OCI-LY1 (cell line): Measurements from ENCODE around the gene EIF4E1B.

Experiments
- H2AFZ ChIP-seq: fragments of 200-600 bp; sonication (generic), shearing (Covaris generic); 2 replicates; pipeline ENCODE4 v1.6.0; 2014; ENCODE audit warnings: antibody characterized with exemption, mild to moderate bottlenecking, low read length
- H3F3A ChIP-seq: fragments of 200-600 bp; sonication (generic), shearing (Covaris generic); 2 replicates; pipeline ENCODE4 v1.6.0; 2014; ENCODE audit warnings: mild to moderate bottlenecking, antibody characterized with exemption, low read length, moderate library complexity; ENCODE audit not compliant: insufficient read depth
- H3K27ac ChIP-seq: fragments of 200-600 bp; sonication (generic); 2 replicates; pipeline ENCODE4 v1.5.1; 2014; ENCODE audit warnings: low read length, mixed run types, mild to moderate bottlenecking, low read depth; ENCODE audit not compliant: poor library complexity, severe bottlenecking
- H3K27me3 ChIP-seq: fragments of 200-600 bp; sonication (generic); 2 replicates; pipeline ENCODE4 v1.6.0; 2014; ENCODE audit warnings: antibody characterized with exemption, mild to moderate bottlenecking, low read length, moderate library complexity; ENCODE audit not compliant: insufficient read depth
- H3K36me3 ChIP-seq: fragments of 200-600 bp; sonication (generic); 2 replicates; pipeline ENCODE4 v1.6.1; 2014; ENCODE audit warnings: mild to moderate bottlenecking, antibody characterized with exemption, low read length, moderate library complexity, mixed read lengths; ENCODE audit not compliant: insufficient read depth
- H3K4me1 ChIP-seq: fragments of 200-600 bp; sonication (generic); 2 replicates; pipeline ENCODE4 v1.5.1; 2014; ENCODE audit warnings: mild to moderate bottlenecking, low read length, moderate library complexity; ENCODE audit not compliant: insufficient read depth, severe bottlenecking
- H3K4me2 ChIP-seq: fragments of 200-600 bp; sonication (generic), shearing (Covaris generic); 2 replicates; pipeline ENCODE4 v1.6.1; 2014; ENCODE audit warnings: low read length
- H3K4me3 ChIP-seq: fragments of 200-600 bp; sonication (generic); 2 replicates; pipeline ENCODE4 v1.5.1; 2014; ENCODE audit warnings: low read length, low read depth, mild to moderate bottlenecking, mixed read lengths; ENCODE audit not compliant: poor library complexity, severe bottlenecking
- H3K79me2 ChIP-seq: fragments of 200-600 bp; shearing (Covaris generic); 2 replicates; pipeline ENCODE4 v1.6.1; 2016; ENCODE audit warnings: mixed run types, low read length, mixed read lengths; ENCODE audit not compliant: insufficient read depth
- H3K9ac ChIP-seq: fragments of 200-600 bp; sonication (generic), shearing (Covaris generic); 2 replicates; pipeline ENCODE4 v1.6.1; 2014; ENCODE audit warnings: mild to moderate bottlenecking, low read length, mixed read lengths
- H3K9me2 ChIP-seq: fragments of 200-600 bp; sonication (generic), shearing (Covaris generic); 2 replicates; pipeline ENCODE4 v1.6.1; 2014; ENCODE audit warnings: low read depth, mild to moderate bottlenecking, low read length, mixed read lengths
- H3K9me3 ChIP-seq: fragments of 200-600 bp; shearing (Covaris generic); 2 replicates; pipeline ENCODE4 v1.6.1; 2014; ENCODE audit warnings: low read length, mixed read lengths
- H4K20me1 ChIP-seq: fragments of 200-600 bp; sonication (generic), shearing (Covaris generic); 2 replicates; pipeline ENCODE4 v1.6.0; 2016; ENCODE audit warnings: mild to moderate bottlenecking, low read length; ENCODE audit not compliant: insufficient read depth
- EZH2 ChIP-seq: fragments of 200-600 bp; sonication (generic), shearing (Covaris generic); IDR thresholded peaks from 2 replicates; pipeline ENCODE4 v1.8.0; 2017; ENCODE audit warnings: borderline replicate concordance, mixed run types, mild to moderate bottlenecking, antibody characterized with exemption, low read length, moderate library complexity, mixed read lengths
- TF ChIP-seq, protein P1 (sequence below): fragments of 200-600 bp; sonication (generic), shearing (Covaris generic); IDR thresholded peaks from 2 replicates; pipeline ENCODE4 v1.5.1; 2017; ENCODE audit warnings: mild to moderate bottlenecking, antibody characterized with exemption, low read length, moderate library complexity, mixed read lengths

The EIF4E1B gene

DNA sequence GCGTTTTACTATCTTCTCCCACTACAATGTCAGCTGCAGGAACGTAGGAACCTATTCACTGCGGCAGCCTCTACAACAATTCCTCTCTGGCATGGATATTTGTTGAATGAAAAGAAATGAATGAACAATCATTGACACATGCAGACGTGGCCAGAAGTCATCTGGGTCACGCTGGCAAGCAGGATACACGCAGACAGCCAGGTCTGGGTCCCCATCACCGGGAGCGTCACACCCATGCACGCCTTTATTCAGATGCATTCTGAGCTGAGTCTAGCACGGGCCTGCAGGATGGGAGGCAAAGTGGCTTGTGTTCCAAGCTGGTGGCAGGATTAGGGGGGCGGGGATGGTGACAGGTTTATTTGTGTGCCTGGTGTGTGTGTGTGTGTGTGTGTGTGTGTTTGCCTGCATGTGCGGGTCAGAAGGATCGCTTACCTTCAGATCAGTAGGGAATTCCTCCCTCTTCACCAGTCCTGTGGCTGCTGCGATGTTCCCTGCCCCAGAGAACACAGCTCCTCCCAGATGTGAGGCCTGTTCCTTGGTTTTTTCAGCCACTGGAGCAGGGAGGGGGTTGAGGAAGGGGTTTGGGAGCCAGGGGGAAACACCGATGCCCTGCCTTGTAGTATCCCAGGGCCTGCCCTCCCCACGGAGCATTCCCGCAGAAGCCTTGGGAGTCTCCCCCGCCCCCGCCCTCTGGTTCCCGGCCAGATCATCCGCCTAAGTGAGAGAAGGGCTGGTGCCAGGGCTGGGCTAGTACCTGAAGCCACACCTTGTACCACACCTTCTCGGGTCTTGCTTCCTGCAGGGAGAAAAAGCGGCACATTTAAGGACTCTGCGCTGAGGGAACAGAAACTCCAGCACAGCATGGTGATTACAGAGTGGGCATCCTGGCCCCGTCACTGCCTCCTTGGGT is 4.3 kb upstream of the EIF4E1B start:
- H3K4me2 ChIP-seq, result no peak overlapping the region
- H3K4me3 ChIP-seq, result no peak overlapping the region
- H3K9me2 ChIP-seq, result no peaks in the 10 kb centered on the region
- no peaks in the 10 kb centered on the region for H3F3A ChIP-seq
- peaks cover 4% of the 10 kb centered on the region; the same call in 1 of the 2 replicates for H3K27me3 ChIP-seq
- H3K36me3 ChIP-seq, result no peaks in the 10 kb centered on the region
- H2AFZ ChIP-seq, result no peak overlapping the region
- H3K9ac ChIP-seq, result no peak overlapping the region
- no peaks in the 10 kb centered on the region for H3K79me2 ChIP-seq
- peaks cover 17% of the 10 kb centered on the region for H3K4me1 ChIP-seq
- no peak for TF ChIP-seq EZH2
- TF ChIP-seq, protein P1, sequence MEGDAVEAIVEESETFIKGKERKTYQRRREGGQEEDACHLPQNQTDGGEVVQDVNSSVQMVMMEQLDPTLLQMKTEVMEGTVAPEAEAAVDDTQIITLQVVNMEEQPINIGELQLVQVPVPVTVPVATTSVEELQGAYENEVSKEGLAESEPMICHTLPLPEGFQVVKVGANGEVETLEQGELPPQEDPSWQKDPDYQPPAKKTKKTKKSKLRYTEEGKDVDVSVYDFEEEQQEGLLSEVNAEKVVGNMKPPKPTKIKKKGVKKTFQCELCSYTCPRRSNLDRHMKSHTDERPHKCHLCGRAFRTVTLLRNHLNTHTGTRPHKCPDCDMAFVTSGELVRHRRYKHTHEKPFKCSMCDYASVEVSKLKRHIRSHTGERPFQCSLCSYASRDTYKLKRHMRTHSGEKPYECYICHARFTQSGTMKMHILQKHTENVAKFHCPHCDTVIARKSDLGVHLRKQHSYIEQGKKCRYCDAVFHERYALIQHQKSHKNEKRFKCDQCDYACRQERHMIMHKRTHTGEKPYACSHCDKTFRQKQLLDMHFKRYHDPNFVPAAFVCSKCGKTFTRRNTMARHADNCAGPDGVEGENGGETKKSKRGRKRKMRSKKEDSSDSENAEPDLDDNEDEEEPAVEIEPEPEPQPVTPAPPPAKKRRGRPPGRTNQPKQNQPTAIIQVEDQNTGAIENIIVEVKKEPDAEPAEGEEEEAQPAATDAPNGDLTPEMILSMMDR, result no peak
- H3K27ac ChIP-seq, result no peak overlapping the region
- H3K9me3 ChIP-seq, result no peaks in the 10 kb centered on the region
- no peaks in the 10 kb centered on the region for H4K20me1 ChIP-seq

DNA sequence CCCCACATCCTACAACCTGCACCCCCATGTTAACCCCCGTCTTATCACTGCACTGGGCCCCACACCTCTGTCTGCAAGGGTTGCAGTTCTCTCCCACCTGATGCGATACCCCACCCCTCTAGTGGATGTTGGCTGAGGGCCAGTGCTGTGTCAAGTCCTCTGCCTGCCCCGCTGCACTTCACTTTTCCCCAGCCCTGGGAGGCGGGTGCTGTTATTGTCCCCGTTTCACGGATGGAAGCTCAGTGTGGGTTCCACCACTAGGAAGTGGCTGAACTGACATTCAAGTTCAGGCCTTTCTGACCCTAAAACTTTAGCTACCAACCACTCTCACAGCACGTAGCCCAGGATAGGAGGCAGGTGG is 3.6 kb upstream of the EIF4E1B start:
- TF ChIP-seq EZH2, result no peak
- TF ChIP-seq, protein P1, result no peak
- Histone ChIP-seq H3K9me2 (no peaks in the 10 kb centered on the region), H3K9ac (no peak overlapping the region), H3K36me3 (no peaks in the 10 kb centered on the region), H3K27me3 (peaks cover 4% of the 10 kb centered on the region; the same call in 1 of the 2 replicates), H3K79me2 (no peaks in the 10 kb centered on the region), H3F3A (no peaks in the 10 kb centered on the region), H2AFZ (no peak overlapping the region), H3K4me3 (no peak overlapping the region), H3K9me3 (no peaks in the 10 kb centered on the region), H4K20me1 (no peaks in the 10 kb centered on the region), H3K4me1 (peaks cover 19% of the 10 kb centered on the region), H3K27ac (no peak overlapping the region), H3K4me2 (no peak overlapping the region)

DNA sequence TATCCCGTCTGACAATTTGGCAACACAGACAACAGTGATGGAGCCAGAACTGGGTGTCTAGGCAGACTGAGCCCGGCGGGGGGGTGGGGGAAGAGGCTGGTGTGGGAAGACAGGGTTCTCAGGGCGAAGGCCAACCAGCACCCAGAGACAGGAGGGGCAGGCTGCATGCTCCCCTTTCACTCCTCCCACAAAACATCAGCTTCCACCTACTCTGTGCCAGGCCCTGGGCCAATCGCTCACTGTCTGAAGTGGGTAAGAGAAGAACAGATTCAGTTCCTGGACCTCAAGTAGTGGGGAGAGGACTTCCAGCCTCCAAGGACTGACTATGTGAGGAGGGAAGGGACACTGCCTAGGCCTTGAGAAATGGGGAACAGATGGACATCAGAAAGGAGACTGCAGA is 2.9 kb upstream of the EIF4E1B start:
- H3K4me1 ChIP-seq, result peaks cover 19% of the 10 kb centered on the region
- TF ChIP-seq, protein P1, result no peak
- H3K9me2 ChIP-seq, result no peaks in the 10 kb centered on the region
- no peak overlapping the region for H2AFZ ChIP-seq
- no peaks in the 10 kb centered on the region for H3F3A ChIP-seq
- no peak overlapping the region for H3K4me3 ChIP-seq
- no peak overlapping the region for H3K9ac ChIP-seq
- no peak overlapping the region for H3K27ac ChIP-seq
- H3K9me3 ChIP-seq, result no peaks in the 10 kb centered on the region
- H3K4me2 ChIP-seq, result no peak overlapping the region
- no peaks in the 10 kb centered on the region for H4K20me1 ChIP-seq
- no peaks in the 10 kb centered on the region for H3K79me2 ChIP-seq
- no peaks in the 10 kb centered on the region for H3K36me3 ChIP-seq
- peaks cover 4% of the 10 kb centered on the region; the same call in 1 of the 2 replicates for H3K27me3 ChIP-seq
